ENCODE results near the gene MYH3.

- TF ChIP-seq CTCF (IDR thresholded peaks at IDR 0.05) = no peak
- TF ChIP-seq POLR2A (IDR thresholded peaks at IDR 0.05) = no peak
- TF ChIP-seq POLR2AphosphoS5 (IDR thresholded peaks at IDR 0.05) = no peak
- no peak for TF ChIP-seq EP300 (IDR thresholded peaks at IDR 0.05)
Measured at GRCh38 chr17:10673312-10673711, 16.2 kb upstream of the MYH3 start.
